NCI-H2227 (cell line): ENCODE results near the gene MGMT.

Experiments
- DNase-seq: peaks from one replicate; lab custom pipeline; 2025; ENCODE audit not compliant: unreplicated experiment; lab: John Stamatoyannopoulos, UW

Gene MGMT

GRCh38 chr10:129517680-129518057 is 50.6 kb downstream of the MGMT start:
- no peak for DNase-seq

GRCh38 chr10:129518793-129519192 is 51.8 kb downstream of the MGMT start:
- no peak for DNase-seq

- no peak for DNase-seq
Observed at GRCh38 chr10:129520440-129521080, 53.5 kb downstream of the MGMT start.

DNA sequence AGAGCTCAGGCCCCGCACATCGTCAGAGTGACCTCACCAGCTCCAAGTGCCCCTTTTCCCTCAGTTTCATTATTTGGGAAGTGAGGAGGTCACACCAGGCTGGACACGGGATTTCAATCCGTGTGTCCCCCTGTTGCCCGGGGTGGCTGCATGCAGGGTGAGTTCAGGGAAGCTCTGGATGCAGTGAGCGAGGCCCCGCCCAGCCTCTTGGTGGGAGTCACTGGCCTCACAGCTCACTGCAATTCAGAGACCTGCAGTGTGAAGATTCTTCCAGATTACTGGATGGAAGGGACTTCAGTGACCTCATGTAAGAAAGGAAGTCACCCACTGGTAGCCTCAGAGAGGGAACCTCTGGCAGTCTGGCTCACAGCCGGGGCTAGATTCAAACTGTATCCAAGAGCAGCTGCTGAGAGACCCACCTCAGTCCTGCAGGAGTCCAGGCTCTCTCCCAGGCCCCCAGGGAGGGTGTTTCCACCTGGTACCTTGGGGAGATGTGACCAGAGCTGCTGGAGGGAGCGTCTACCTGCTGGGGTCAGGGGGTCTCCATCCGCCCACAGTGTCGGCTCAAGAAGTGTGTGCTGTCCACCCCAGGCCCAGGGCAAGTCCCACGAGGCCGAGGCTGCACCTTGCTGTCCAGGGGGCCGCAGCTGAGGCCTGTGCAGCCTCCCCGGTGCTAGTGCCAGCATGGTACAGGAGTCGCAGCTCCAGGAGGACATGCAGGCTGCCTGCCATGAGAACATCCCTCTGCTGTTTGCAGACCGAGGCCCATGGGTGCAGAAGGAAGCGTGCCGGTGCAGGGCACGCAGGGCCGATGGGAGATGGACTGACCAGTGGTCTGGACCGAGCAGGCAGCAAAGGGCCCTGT is 54.4 kb downstream of the MGMT start:
- no peak for DNase-seq

- DNase-seq = no peak
Observed at GRCh38 chr10:129522041-129522585, 55.1 kb downstream of the MGMT start.

DNA sequence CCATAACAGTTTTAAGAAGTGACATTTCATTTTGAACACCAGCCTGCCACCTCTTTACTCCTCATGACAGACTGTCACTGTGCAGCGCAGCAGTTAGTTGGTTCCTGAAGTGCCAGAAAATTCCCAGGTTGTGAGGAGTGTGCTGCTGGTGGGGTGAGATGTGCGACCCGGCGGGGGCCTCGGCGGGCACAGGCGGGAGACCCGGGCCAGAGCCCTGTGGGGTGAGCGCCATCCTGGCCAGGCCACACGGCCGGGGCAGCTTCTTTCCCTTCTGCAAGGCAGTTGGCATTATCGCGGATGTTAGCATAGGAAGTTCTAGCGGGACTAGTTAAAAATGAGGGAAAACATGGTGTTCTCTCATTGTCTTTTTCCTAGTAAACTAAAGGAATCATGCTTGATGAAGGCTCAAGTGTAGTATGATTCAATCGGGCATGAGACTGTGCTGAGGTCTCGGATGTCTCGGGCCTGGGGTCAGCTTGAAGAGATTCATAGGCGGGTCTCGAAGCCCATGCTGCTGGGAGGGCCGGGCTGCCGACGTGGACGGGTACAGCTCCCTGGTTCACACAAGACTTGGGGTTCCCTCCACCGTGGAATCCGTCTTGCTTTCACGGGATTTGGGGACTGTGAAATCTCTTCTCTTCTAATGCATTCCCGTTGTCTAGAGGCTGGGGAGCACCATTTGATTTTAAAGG is 56.1 kb downstream of the MGMT start:
- DNase-seq = no peak

GRCh38 chr10:129523723-129524316 is 56.8 kb downstream of the MGMT start:
- no peak for DNase-seq

DNA sequence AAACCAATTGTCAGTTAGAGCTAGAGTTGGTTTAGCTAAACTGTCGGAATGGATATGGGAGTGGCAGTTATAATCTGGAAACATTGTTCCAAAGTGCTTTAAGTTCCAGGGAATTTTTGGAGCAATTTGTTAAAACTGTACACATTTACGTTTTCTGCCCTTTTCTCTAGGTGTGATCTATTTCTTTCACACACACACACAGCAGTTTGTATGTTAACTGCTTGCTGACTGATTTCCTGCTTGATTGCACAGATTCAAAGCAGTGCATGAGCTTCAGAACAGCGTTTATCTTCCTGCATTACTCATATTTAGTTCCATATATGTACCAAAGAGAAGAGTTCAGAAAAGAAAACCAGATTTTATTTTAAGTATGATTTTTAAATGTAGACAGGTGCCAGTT is 57.9 kb downstream of the MGMT start:
- no peak for DNase-seq

- DNase-seq = no peak
Observed at GRCh38 chr10:129525401-129525801, 58.4 kb downstream of the MGMT start.

DNA sequence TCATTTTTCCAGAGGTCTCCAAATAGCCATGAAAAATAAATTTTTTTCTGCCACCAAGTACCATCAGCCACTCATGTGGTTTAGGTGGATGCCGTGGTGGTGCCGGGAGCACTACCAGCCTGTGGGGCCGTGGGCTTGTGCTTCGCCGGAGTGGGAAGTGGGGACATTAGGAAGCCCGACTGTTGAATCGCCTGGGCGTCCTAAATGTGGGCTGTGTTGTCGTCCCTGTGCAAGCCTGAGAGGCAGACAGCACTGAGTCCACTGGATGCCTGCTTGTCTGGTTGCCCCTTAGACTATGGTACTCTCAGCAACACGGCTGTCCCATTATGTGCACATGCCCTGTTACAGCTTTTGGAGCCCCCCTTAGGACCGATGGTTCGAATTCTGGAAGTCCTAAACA is 59.9 kb downstream of the MGMT start:
- no peak for DNase-seq

DNA sequence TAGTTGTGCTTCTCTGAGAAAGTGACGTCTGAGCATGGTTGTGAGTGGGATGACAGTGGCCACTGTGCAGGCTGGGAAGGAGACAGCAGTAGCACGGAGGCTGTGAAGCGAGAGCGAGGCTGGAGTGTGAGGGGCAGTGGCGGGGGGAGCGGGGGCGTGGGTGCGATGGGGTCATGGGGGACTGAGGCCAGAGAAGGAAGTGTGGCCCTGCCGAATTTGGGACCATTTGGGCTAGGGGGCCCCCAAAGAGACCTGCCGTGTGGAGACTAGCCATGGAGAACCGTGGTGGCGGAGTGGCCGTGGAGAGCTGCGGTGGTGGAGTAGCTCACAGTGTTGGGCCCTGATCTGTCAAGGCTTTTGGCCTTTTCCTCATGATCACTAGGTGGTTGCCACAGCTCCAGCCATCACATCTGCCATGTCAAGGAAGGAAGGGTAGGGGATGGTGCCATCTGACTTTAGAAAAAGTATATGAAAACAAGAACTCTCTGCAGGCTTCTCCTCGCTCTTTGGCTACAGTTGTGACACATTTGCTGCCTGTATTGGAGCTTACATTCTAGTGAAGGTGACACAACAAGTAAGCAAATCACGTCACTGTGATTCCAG is 61.4 kb downstream of the MGMT start:
- DNase-seq = no peak

- DNase-seq = no peak
Observed at GRCh38 chr10:129530581-129530980, 63.5 kb downstream of the MGMT start.

GRCh38 chr10:129531195-129531968 is 64.3 kb downstream of the MGMT start:
- DNase-seq = no peak

DNA sequence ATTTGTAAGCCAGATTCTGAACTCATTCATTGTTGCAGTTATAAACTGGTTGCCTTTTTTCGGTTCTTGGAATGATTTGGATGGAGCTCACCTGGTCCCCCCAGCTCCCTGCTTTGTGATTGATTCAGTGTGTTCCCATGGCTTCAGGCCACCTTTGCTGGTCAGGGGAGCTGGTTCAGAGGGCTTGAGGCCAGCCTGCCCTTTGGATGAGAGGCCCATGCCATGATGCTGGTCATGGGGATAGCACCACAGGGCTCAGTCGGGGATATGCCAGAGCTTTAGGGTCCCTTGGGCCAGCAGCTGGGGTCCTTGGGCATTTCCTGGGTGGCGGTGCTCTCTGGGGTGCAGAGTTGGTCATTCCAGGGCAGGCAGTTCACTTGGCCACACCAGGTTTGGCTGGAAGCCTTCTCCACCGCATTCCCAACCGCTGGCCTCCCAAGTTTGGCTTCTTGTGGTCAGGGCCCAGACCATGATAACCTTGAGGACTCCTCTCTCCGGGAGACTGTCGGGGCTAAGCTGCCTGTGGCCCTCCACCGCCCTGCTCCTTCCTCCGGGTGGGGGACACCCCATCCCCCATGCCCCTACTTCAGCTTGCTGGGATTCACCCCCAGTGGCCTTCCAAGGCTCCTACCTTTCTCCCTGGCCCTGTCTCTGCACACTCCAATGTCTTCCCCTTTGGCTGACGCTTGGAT is 65.1 kb downstream of the MGMT start:
- no peak for DNase-seq

DNA sequence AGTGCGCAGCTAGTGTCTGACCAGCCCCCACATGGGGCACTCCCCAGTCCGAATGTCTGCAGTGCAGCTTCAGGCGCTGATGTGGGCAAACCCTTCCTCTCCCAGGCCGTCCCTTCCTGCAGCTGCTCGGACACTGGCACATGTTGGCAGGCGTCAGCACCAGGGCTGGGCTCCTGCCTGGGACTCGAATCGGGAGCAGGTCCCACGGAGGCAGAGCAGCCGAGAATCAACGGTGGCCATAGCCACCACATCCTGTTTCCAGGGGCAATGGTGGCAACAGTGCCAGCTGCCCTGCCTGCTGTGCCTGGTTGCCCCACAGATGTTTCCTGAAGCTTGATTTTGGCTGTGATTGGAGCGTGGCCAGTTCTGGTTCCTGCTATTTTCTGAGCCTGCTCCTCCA is 65.8 kb downstream of the MGMT start:
- DNase-seq = no peak

GRCh38 chr10:129533281-129533680 is 66.2 kb downstream of the MGMT start:
- DNase-seq = no peak

DNA sequence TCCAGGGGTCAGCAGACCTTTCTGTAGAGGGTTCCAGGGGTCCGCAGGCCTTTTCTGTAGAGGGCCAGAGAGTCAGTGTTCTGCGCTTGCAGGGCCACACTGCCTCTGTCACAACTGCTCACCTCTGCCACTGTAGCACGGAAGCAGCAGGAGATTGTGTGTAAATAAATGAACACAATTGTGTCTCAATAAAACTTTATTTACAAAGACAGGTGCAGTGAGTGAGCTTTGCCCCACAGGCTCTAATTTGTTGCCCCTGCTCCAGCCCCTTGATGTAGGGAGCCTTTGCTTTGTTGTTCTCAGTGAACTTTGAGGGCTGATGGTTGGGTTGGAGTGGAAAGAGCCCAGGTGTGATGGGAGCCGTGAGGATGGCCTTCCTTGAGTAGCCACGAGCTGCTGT is 67.8 kb downstream of the MGMT start:
- no peak for DNase-seq

- no peak for DNase-seq
Observed at GRCh38 chr10:129536336-129536735, 69.3 kb downstream of the MGMT start.

DNA sequence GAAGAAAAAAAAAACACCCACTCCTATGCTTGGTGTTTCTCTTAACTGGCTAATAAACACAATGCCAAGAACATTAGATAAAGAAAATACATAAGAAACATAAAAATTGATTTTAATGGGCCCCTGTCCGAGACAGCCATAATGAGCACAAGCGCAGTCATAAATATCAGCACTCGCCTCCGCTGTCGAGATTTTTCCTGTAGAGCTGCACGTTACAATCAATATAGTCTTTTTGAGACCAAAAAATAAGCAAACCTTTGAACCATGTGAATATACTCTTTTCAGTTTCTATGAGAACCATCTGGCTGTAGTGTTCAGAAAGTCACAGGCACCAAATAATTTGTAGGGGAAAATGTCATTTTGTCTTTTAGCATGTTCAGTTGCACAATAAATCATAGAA is 70.1 kb downstream of the MGMT start:
- DNase-seq = no peak

GRCh38 chr10:129538236-129538635 is 71.2 kb downstream of the MGMT start:
- no peak for DNase-seq
